Measurements from ENCODE around the gene OXT. TPM values are rescaled to one million over a fixed set of nuclear protein-coding genes. Genes with fewer than 3 reads are reported as not detected.

The OXT gene
- total and polyA plus RNA-seq, 2 of the 8 experiments (the other 6 are each of a cell fraction or from before 2014, with no cell fraction given), result not detected

GRCh38 chr20:3103369-3104032 lies 32.1 kb downstream of the OXT start:
- ChIA-PET CTCF (ENCODE audit: partially characterized antibody) (interaction anchor here (0.6 to 5.0 kb wide), 13 partner anchors 9 to 1912 kb away, joined by 3 to 60 read pairs (median 4); no protein-coding TSS in a partner anchor), POLR2A (ENCODE audit: partially characterized antibody) (interaction anchor here (0.9 to 1.6 kb wide), 3 partner anchors 9 to 11 kb away, joined by 3 read pairs; no protein-coding TSS in a partner anchor)
- no peak overlapping the region for H3K23ac ChIP-seq (ENCODE audit: insufficient read length)
- no peak overlapping the region for H2BK15ac ChIP-seq (ENCODE audit: low read length)
- no peak overlapping the region for H4K91ac ChIP-seq (replicated peaks; ENCODE audit: insufficient read length, low read length)
- no peak overlapping the region for H2AFZ ChIP-seq (ENCODE audit: low read length)
- H3K4ac ChIP-seq (replicated peaks; ENCODE audit: insufficient read length, low read depth, low read length), result no peak overlapping the region
- no peak overlapping the region for H2BK12ac ChIP-seq (ENCODE audit: low read depth, low read length)
- H2BK5ac ChIP-seq (ENCODE audit: low read depth, low read length), result no peak overlapping the region
- no peaks in the 10 kb centered on the region for H3K9me3 ChIP-seq (ENCODE audit: insufficient read depth in 2 of 2, low read depth in 1 of 2, low read length in 1 of 2)
- DNase-seq (ENCODE audit: low read depth in 1 of 2, low spot score in 2 of 2) (no peak), FAIRE-seq (no peak)
- H2AK5ac ChIP-seq (ENCODE audit: low read depth, low read length), result no peak overlapping the region
- no peaks in the 10 kb centered on the region for H3K79me1 ChIP-seq (ENCODE audit: low read depth, low read length)
- H4K5ac ChIP-seq (ENCODE audit: insufficient read length, low read depth, low read length), result no peak overlapping the region
- H3K56ac ChIP-seq (replicated peaks; ENCODE audit: insufficient read length, low read depth, low read length), result no peak overlapping the region
- H3K79me2 ChIP-seq (ENCODE audit: control insufficient read depth in 1 of 2, insufficient read depth in 2 of 2, low read length in 2 of 2), result no peaks in the 10 kb centered on the region
- H3K4me2 ChIP-seq (ENCODE audit: insufficient read depth in 1 of 2, low read depth in 2 of 2, low read length in 2 of 2), result no peak overlapping the region
- H3K14ac ChIP-seq (ENCODE audit: insufficient read length), result no peak overlapping the region
- H3K18ac ChIP-seq (ENCODE audit: extremely low read depth, low read length), result no peak overlapping the region
- H2BK20ac ChIP-seq (ENCODE audit: low read length), result no peak overlapping the region
- H2BK120ac ChIP-seq (replicated peaks; ENCODE audit: low read depth, low read length), result no peak overlapping the region
- no peak overlapping the region for H3K27ac ChIP-seq (ENCODE audit: low read depth, low read length)
- H3K27me3 ChIP-seq (replicated peaks in 1 of 4; ENCODE audit: control insufficient read depth in 3 of 4, extremely low read depth in 1 of 4, insufficient read depth in 3 of 4, low read length in 3 of 4), result no peaks in the 10 kb centered on the region
- TF ChIP-seq CHD2 (IDR thresholded peaks at IDR 0.05; ENCODE audit: low read length), result no peak
- TF ChIP-seq ATF3 (IDR thresholded peaks at IDR 0.05; ENCODE audit: insufficient read depth, low read depth, low read length), result no peak
- no peak for TF ChIP-seq ASH2L (IDR thresholded peaks at IDR 0.05; ENCODE audit: low read length)
- no peak for TF ChIP-seq TEAD4 (IDR thresholded peaks at IDR 0.05; ENCODE audit: low read depth, low read length)
- no peak for TF ChIP-seq POLR2AphosphoS5 (IDR thresholded peaks at IDR 0.05; ENCODE audit: low read depth, low read length)
- TF ChIP-seq JUN (IDR thresholded peaks at IDR 0.05; ENCODE audit: low read depth, low read length), result no peak
- TF ChIP-seq BCL11A (IDR thresholded peaks at IDR 0.05; ENCODE audit: low read depth in 2 of 2, low read length in 2 of 2), result no peak
- TF ChIP-seq NANOG (IDR thresholded peaks at IDR 0.05; ENCODE audit: insufficient read depth, low read depth, low read length, poor library complexity, severe bottlenecking), result no peak
- no peak overlapping the region for H3K9ac ChIP-seq (replicated peaks in 1 of 4; ENCODE audit: extremely low read depth in 1 of 4, low read depth in 3 of 4, low read length in 3 of 4)
- no peaks in the 10 kb centered on the region for H4K20me1 ChIP-seq (replicated peaks in 1 of 2; ENCODE audit: control insufficient read depth in 1 of 2, insufficient read depth in 2 of 2, low read length in 2 of 2)
- no peaks in the 10 kb centered on the region for H3K36me3 ChIP-seq (ENCODE audit: control insufficient read depth in 2 of 4, insufficient read depth in 4 of 4, low read length in 3 of 4)
- 90% methylated on average over 3 of the region's 3 CpGs; no CpG with 5 or more reads in 1 of the 2 experiments for WGBS, 2 experiments (ENCODE audit: extremely low coverage in 1 of 2, insufficient coverage in 1 of 2, insufficient read length in 1 of 2, insufficient replicate concordance in 2 of 2, low coverage in 1 of 2, low lambda C conversion rate in 2 of 2, missing lambda C conversion rate in 1 of 2)
- no peak overlapping the region for H3K4me3 ChIP-seq (ENCODE audit: extremely low read depth in 1 of 4, insufficient read depth in 2 of 4, low read depth in 3 of 4, low read length in 4 of 4)
- H4K8ac ChIP-seq (ENCODE audit: extremely low read depth, insufficient read depth, low read length), result no peak overlapping the region
- no peaks in the 10 kb centered on the region for H3K23me2 ChIP-seq (ENCODE audit: low read depth, low read length)
- H3K4me1 ChIP-seq (replicated peaks in 1 of 4; ENCODE audit: control insufficient read depth in 3 of 4, insufficient read depth in 4 of 4, low read length in 3 of 4), result peaks cover 0 to 9% (median under 1%) of the 10 kb centered on the region in 4 experiments; a peak in 3 of 7 replicates

All from H1 (cell line).